ENCODE results near the gene BLCAP. TPM values are rescaled to one million over a fixed set of nuclear protein-coding genes. Genes with fewer than 3 reads are reported as not detected.
"Not testable (repeated sequence)": the region's sequence is repeated elsewhere in the genome, so short reads cannot be mapped to it uniquely, and the experiment has no call there.

Gene BLCAP
- polyA plus RNA-seq, 1 donor: 86.6 TPM

GRCh38 chr20:37481610-37482009, 46.1 kb downstream of the BLCAP start:
- Histone ChIP-seq H3K4me1 (ENCODE audit: control insufficient read depth, insufficient read depth, low read length) (no peaks in the 10 kb centered on the region), H3K27ac (ENCODE audit: low read length) (no peak overlapping the region), H3K27me3 (ENCODE audit: control insufficient read depth, insufficient read depth, low read length) (no peaks in the 10 kb centered on the region), H3K9me3 (ENCODE audit: control insufficient read depth, low read depth, low read length) (no peaks in the 10 kb centered on the region), H3K4me3 (ENCODE audit: low read length) (no peak overlapping the region), H3K36me3 (ENCODE audit: control insufficient read depth, insufficient read depth, low read length) (no peaks in the 10 kb centered on the region)
- 100% methylated on average over 2 of the region's 5 CpGs for WGBS (ENCODE audit: insufficient coverage, low lambda C conversion rate)
- DNase-seq: no peak

GRCh38 chr20:37480919-37481318, 46.8 kb downstream of the BLCAP start:
- Histone ChIP-seq H3K36me3 (ENCODE audit: control insufficient read depth, insufficient read depth, low read length) (no peaks in the 10 kb centered on the region), H3K4me1 (ENCODE audit: control insufficient read depth, insufficient read depth, low read length) (no peaks in the 10 kb centered on the region), H3K9me3 (ENCODE audit: control insufficient read depth, low read depth, low read length) (no peaks in the 10 kb centered on the region), H3K27ac (ENCODE audit: low read length) (no peak overlapping the region), H3K27me3 (ENCODE audit: control insufficient read depth, insufficient read depth, low read length) (no peaks in the 10 kb centered on the region), H3K4me3 (ENCODE audit: low read length) (no peak overlapping the region)
- no CpG with 5 or more reads among the region's 1 CpG for WGBS (ENCODE audit: insufficient coverage, low lambda C conversion rate)
- no peak for DNase-seq

- Histone ChIP-seq H3K9me3 (ENCODE audit: control insufficient read depth, low read depth, low read length) (no peaks in the 10 kb centered on the region), H3K27me3 (ENCODE audit: control insufficient read depth, insufficient read depth, low read length) (peaks cover 3% of the 10 kb centered on the region), H3K4me3 (ENCODE audit: low read length) (no peak overlapping the region), H3K27ac (ENCODE audit: low read length) (no peak overlapping the region), H3K36me3 (ENCODE audit: control insufficient read depth, insufficient read depth, low read length) (no peaks in the 10 kb centered on the region), H3K4me1 (ENCODE audit: control insufficient read depth, insufficient read depth, low read length) (no peaks in the 10 kb centered on the region)
- no peak for DNase-seq
- 89% methylated on average over 4 of the region's 9 CpGs for WGBS (ENCODE audit: insufficient coverage, low lambda C conversion rate)
Observed at GRCh38 chr20:37479925-37480691, 47.6 kb downstream of the BLCAP start.

- Histone ChIP-seq H3K27me3 (ENCODE audit: control insufficient read depth, insufficient read depth, low read length) (peaks cover 3% of the 10 kb centered on the region), H3K4me3 (ENCODE audit: low read length) (no peak overlapping the region), H3K4me1 (ENCODE audit: control insufficient read depth, insufficient read depth, low read length) (no peaks in the 10 kb centered on the region), H3K36me3 (ENCODE audit: control insufficient read depth, insufficient read depth, low read length) (no peaks in the 10 kb centered on the region), H3K9me3 (ENCODE audit: control insufficient read depth, low read depth, low read length) (no peaks in the 10 kb centered on the region), H3K27ac (ENCODE audit: low read length) (no peak overlapping the region)
- no peak for DNase-seq
- no CpG with 5 or more reads among the region's 6 CpGs for WGBS (ENCODE audit: insufficient coverage, low lambda C conversion rate)
Observed at GRCh38 chr20:37479266-37479665, 48.4 kb downstream of the BLCAP start.

GRCh38 chr20:37477041-37477440, 50.6 kb downstream of the BLCAP start:
- Histone ChIP-seq H3K4me1 (ENCODE audit: control insufficient read depth, insufficient read depth, low read length) (no peaks in the 10 kb centered on the region), H3K27ac (ENCODE audit: low read length) (no peak overlapping the region), H3K36me3 (ENCODE audit: control insufficient read depth, insufficient read depth, low read length) (no peaks in the 10 kb centered on the region), H3K27me3 (ENCODE audit: control insufficient read depth, insufficient read depth, low read length) (peaks cover 3% of the 10 kb centered on the region), H3K4me3 (ENCODE audit: low read length) (no peak overlapping the region), H3K9me3 (ENCODE audit: control insufficient read depth, low read depth, low read length) (no peaks in the 10 kb centered on the region)
- 0% methylated on average over 1 of the region's 3 CpGs for WGBS (ENCODE audit: insufficient coverage, low lambda C conversion rate)
- no peak for DNase-seq

- Histone ChIP-seq H3K27me3 (ENCODE audit: control insufficient read depth, insufficient read depth, low read length) (peaks cover 3% of the 10 kb centered on the region), H3K9me3 (ENCODE audit: control insufficient read depth, low read depth, low read length) (no peaks in the 10 kb centered on the region), H3K4me1 (ENCODE audit: control insufficient read depth, insufficient read depth, low read length) (no peaks in the 10 kb centered on the region), H3K4me3 (ENCODE audit: low read length) (no peak overlapping the region), H3K36me3 (ENCODE audit: control insufficient read depth, insufficient read depth, low read length) (no peaks in the 10 kb centered on the region), H3K27ac (ENCODE audit: low read length) (no peak overlapping the region)
- no CpG with 5 or more reads among the region's 5 CpGs for whole genome bisulfite sequencing (ENCODE audit: insufficient coverage, low lambda C conversion rate)
- DNase-seq: no peak
Observed at GRCh38 chr20:37475252-37475651, 52.4 kb downstream of the BLCAP start.

- Histone ChIP-seq H3K9me3 (ENCODE audit: control insufficient read depth, low read depth, low read length) (no peaks in the 10 kb centered on the region), H3K27ac (ENCODE audit: low read length) (no peak overlapping the region), H3K36me3 (ENCODE audit: control insufficient read depth, insufficient read depth, low read length) (no peaks in the 10 kb centered on the region), H3K27me3 (ENCODE audit: control insufficient read depth, insufficient read depth, low read length) (peaks cover 3% of the 10 kb centered on the region), H3K4me3 (ENCODE audit: low read length) (no peak overlapping the region), H3K4me1 (ENCODE audit: control insufficient read depth, insufficient read depth, low read length) (no peaks in the 10 kb centered on the region)
- DNase-seq: no peak
- WGBS (ENCODE audit: insufficient coverage, low lambda C conversion rate): 100% methylated on average over 1 of the region's 4 CpGs
Observed at GRCh38 chr20:37474386-37474785, 53.3 kb downstream of the BLCAP start.

- 100% methylated on average over 1 of the region's 11 CpGs for WGBS (ENCODE audit: insufficient coverage, low lambda C conversion rate)
- no peaks in the 10 kb centered on the region for H3K4me1 ChIP-seq (ENCODE audit: control insufficient read depth, insufficient read depth, low read length)
- no peak overlapping the region for H3K27ac ChIP-seq (ENCODE audit: low read length)
Observed at GRCh38 chr20:37473249-37474000, 54.3 kb downstream of the BLCAP start.

GRCh38 chr20:37472435-37472834, 55.2 kb downstream of the BLCAP start:
- no CpG with 5 or more reads among the region's 6 CpGs for WGBS (ENCODE audit: insufficient coverage, low lambda C conversion rate)
- H3K27ac ChIP-seq (ENCODE audit: low read length); H3K4me3 ChIP-seq (ENCODE audit: low read length); H3K9me3 ChIP-seq (ENCODE audit: control insufficient read depth, low read depth, low read length); DNase-seq; H3K27me3 ChIP-seq (ENCODE audit: control insufficient read depth, insufficient read depth, low read length); H3K4me1 ChIP-seq (ENCODE audit: control insufficient read depth, insufficient read depth, low read length); H3K36me3 ChIP-seq (ENCODE audit: control insufficient read depth, insufficient read depth, low read length): not testable (repeated sequence)

More at GRCh38 chr20:37473249-37474000, 54.3 kb downstream of the BLCAP start:
- no peak overlapping the region for H3K4me3 ChIP-seq (ENCODE audit: low read length)
- no peak for DNase-seq
- no peaks in the 10 kb centered on the region for H3K9me3 ChIP-seq (ENCODE audit: control insufficient read depth, low read depth, low read length)
- H3K27me3 ChIP-seq (ENCODE audit: control insufficient read depth, insufficient read depth, low read length): peaks cover 3% of the 10 kb centered on the region
- H3K36me3 ChIP-seq (ENCODE audit: control insufficient read depth, insufficient read depth, low read length): no peaks in the 10 kb centered on the region

- no peaks in the 10 kb centered on the region for H3K9me3 ChIP-seq (ENCODE audit: control insufficient read depth, low read depth, low read length)
- H3K4me3 ChIP-seq (ENCODE audit: low read length): no peak overlapping the region
- no peaks in the 10 kb centered on the region for H3K4me1 ChIP-seq (ENCODE audit: control insufficient read depth, insufficient read depth, low read length)
- DNase-seq: no peak
- no CpG with 5 or more reads among the region's 7 CpGs for WGBS (ENCODE audit: insufficient coverage, low lambda C conversion rate)
- peaks cover 3% of the 10 kb centered on the region for H3K27me3 ChIP-seq (ENCODE audit: control insufficient read depth, insufficient read depth, low read length)
- no peaks in the 10 kb centered on the region for H3K36me3 ChIP-seq (ENCODE audit: control insufficient read depth, insufficient read depth, low read length)
- H3K27ac ChIP-seq (ENCODE audit: low read length): no peak overlapping the region
Observed at GRCh38 chr20:37471741-37472235, 55.9 kb downstream of the BLCAP start.

Data from large intestine (tissue), 3 donors.